Skeletal muscle cell (primary cell): ENCODE data around the gene TLCD3A.

Source experiments
- DNase-seq: peaks from one replicate; pipeline ENCODE4 v3.0.0-alpha.2; 2010; ENCODE audit warnings: low read depth
- H3K4me3 ChIP-seq: 2 replicates; pipeline ENCODE4 v1.5.1; 2011; ENCODE audit warnings: low read depth, mild to moderate bottlenecking, control low read depth, low read length, moderate library complexity

TLCD3A gene

GRCh38 chr17:704111-704864, 28.1 kb upstream of the TLCD3A start:
- no peak overlapping the region for H3K4me3 ChIP-seq
- no peak for DNase-seq

- DNase-seq, result no peak
- no peak overlapping the region for H3K4me3 ChIP-seq
Observed at GRCh38 chr17:705011-705410, 27.4 kb upstream of the TLCD3A start.

DNA sequence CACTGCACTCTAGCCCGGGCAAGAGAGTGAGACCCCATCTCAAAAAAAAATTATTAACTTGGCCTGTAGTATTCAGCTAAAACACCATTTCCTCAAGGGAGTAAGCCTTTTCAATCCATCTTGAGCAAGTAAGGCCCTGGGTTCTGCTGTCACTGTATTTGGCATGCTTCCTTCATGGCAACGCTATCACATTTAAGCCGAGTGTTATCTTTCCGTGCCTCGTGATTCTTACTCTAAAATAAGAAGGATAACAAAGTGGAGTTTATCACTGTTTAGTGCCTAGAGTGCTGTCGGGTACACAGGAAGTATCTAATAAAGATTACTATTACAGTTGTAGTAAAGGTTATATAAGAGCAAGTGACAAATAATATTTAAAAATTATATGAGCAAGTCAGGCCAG, 26.5 kb upstream of the TLCD3A start:
- DNase-seq, result no peak
- H3K4me3 ChIP-seq, result no peak overlapping the region

DNA sequence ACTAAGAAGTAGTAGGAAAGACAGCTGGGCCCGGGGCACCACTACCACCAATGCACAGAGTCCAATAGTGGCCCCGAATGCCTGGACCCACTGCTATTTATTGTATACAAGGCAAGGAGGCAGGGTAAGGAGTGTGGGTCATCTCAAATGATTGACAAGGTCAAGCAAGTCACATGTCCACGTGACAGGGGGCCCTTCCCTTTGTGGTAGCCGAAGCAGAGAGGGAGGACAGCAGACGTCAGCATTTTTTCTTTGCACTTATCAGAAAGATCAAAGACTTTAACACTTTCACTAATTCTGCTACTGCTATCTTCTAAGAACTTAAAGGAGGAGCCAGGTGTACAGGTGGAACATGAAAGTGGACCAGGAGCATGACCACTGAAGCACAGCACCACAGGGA, 24.3 kb upstream of the TLCD3A start:
- no peak for DNase-seq
- no peak overlapping the region for H3K4me3 ChIP-seq

- no peak for DNase-seq
- H3K4me3 ChIP-seq, result no peak overlapping the region
Observed at GRCh38 chr17:718075-718474, 14.3 kb upstream of the TLCD3A start.

DNA sequence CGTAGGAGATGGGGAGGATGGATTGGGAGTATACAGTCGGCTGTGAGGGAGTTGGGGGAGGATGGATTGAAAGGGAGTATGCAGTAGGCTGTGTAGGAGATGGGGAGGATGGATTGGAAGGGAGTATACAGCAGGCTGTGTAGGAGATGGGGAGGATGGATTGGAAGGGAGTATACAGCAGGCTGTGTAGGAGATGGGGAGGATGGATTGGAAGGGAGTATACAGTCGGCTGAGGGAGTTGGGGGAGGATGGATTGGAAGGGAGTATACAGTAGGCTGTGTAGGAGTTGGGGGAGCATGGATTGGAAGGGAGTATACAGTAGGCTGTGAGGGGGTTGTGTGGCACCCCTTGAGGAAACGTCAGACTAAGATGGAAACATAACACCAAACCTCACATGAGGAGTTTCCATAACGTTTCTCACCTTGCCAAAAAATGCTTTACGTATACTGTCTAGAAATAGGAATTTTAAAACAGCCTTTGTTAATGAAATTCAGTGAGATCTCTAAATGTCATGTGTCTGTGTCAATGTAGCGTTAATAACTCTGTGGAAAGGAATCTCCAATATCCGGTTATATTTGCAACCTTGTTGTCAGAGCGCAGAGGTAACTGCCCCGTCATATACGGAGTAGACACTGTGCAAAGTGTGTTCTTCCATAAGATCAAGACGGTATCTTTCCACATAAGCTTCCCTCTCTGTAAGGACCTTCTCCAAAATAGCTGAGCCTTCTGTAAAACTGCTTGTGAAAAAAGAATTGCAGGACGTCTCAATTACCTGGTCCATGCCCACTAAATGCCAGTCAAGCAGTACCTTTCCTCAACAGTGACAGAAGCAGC, 11.5 kb upstream of the TLCD3A start:
- no peak overlapping the region for H3K4me3 ChIP-seq
- DNase-seq, result no peak

GRCh38 chr17:721540-721937, 10.9 kb upstream of the TLCD3A start:
- H3K4me3 ChIP-seq, result no peak overlapping the region
- DNase-seq, result no peak

DNA sequence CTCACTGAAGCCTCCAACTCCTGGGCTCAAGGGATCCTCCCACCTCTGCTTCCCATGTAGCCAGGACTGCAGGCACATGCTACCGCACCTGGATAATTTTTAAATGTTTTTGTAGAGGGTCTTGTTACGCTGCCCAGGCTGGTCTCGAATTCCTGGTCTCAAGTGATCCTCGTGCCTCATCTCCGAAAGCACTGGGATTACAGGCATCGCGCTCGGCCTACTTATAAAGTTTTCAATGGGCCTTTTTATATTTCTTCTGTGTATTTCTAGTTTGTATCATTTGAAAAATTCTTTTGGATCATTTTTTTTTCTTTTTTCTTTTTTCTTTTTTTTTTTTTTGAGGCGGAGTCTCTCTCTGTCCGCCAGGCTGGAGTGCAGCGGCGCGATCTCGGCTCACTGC, 7.3 kb upstream of the TLCD3A start:
- H3K4me3 ChIP-seq, result no peak overlapping the region
- no peak for DNase-seq

DNA sequence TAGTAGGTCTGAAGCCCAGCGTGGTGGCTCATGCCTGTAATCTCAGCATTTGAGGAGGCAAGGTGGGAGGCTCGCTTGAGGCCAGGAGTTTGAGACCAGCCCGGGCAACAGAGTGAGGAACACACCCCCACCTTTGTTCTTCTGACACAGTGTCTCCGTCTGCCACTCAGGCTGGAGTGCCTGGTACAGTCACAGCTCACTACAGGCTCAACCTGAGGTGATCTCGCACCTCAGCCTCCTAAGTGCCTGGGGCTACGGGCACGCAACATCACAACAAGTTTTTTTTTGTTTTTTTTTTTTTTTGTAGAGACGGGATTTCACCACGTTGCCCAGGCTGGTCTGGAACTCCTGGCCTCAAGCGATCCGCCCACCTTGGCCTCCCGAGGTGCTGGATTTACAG, 6.7 kb upstream of the TLCD3A start:
- DNase-seq, result no peak
- no peak overlapping the region for H3K4me3 ChIP-seq

- H3K4me3 ChIP-seq, result no peak overlapping the region
- no peak for DNase-seq
Observed at GRCh38 chr17:726271-726919, 6.0 kb upstream of the TLCD3A start.

GRCh38 chr17:728911-729310, 3.5 kb upstream of the TLCD3A start:
- no peak overlapping the region for H3K4me3 ChIP-seq
- no peak for DNase-seq

- peak overlapping the region; percentile 70 for H3K4me3 ChIP-seq
- DNase-seq, result no peak
Observed at GRCh38 chr17:731644-732066, 741 bp upstream of the TLCD3A start.

- no peak for DNase-seq
- peak overlapping the region; percentile 70 for H3K4me3 ChIP-seq
Observed at GRCh38 chr17:732902-733720, 715 bp downstream of the TLCD3A start.

DNA sequence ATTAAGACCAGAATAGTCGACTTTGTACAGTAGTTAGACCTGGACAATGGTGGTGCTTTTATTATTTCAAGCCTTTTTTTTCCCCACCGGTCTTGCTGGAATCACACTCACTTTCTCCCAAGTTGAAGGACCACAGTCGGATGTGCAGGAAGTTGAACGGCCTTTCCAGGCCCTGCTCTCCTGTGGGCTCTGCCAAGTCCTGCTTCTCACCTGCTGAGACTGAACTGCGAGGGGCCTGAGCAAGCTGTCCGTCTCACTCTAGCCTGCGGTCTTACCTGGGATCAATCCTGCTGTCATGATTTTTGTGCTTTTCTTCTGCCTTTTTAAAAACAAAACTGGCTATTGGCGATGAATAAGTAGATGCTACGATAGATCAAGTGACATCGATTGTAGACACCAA, 1.3 kb downstream of the TLCD3A start:
- H3K4me3 ChIP-seq, result peak overlapping the region; percentile 70
- DNase-seq, result no peak

DNA sequence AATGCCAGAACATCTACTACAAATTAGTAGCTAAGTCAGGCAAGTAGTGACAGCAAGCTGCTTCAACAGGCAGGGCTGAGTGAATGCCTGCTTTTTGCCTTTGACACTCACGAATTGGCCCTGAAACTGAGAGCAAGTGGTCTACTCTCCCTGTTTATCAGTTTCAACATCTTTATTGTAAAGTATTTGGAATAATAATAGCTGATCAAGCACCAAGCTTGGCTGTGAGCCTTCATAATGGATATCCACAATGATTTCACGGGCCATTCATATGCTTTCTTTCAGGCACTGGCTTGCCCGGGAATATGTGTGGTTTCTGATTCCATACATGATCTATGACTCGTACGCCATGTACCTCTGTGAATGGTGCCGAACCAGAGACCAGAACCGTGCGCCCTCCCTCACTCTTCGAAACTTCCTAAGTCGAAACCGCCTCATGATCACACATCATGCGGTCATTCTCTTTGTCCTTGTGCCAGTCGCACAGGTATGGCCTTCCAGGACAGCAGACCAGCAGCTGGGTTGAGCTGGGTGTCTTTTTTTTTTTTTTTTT, 5.2 kb downstream of the TLCD3A start:
- H3K4me3 ChIP-seq, result no peak overlapping the region
- DNase-seq, result no peak

GRCh38 chr17:740240-741017, 8.0 kb downstream of the TLCD3A start:
- no peak overlapping the region for H3K4me3 ChIP-seq
- DNase-seq, result no peak

DNA sequence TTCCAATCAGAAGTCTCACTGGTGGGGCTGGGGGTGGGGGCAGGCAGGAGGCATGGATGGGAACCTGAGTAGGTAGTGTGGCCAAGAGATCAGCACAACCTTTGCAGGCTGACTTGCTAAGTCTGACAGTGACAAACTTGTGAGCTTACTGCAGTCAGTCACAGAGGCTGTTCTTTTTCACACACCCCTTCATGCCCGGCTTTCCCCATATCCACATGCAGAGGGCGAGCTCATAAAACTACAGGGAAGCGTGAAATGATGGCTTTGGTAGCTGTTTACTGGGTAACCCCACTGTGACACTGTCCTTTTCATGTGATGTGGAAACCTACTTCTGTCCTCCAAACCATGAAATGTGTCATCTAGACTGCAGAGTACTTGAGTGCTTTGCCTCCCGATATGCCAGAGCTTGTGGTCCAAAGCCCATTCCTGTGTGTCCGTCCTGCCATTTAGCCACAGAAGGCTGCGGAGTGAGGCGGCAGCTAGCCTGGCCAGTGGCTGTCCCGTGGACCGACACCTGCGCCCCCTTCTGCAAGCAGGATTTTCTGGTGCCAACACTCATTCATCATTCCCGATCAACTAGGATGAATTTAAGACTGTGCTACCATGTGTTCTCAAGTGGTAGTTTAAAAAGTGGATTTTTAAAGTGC, 9.9 kb downstream of the TLCD3A start:
- DNase-seq, result no peak
- H3K4me3 ChIP-seq, result no peak overlapping the region

GRCh38 chr17:743139-743538, 10.7 kb downstream of the TLCD3A start:
- no peak for DNase-seq
- H3K4me3 ChIP-seq, result no peak overlapping the region
